ENCODE measurements around the gene RXFP2. TPM values are rescaled to one million over a fixed set of nuclear protein-coding genes. Genes with fewer than 3 reads are reported as not detected.

RXFP2 gene
- total and polyA plus RNA-seq, 10 donors: not detected

- Histone ChIP-seq H3K9me3 (no peaks in the 10 kb centered on the region), H3K4me3 (no peak overlapping the region), H3K27ac (no peak overlapping the region), H3K4me1 (no peaks in the 10 kb centered on the region), H3K27me3 (replicated peaks in 1 of 7) (peaks cover 0 to 42% (median 0%) of the 10 kb centered on the region in 7 donors), H3K36me3 (no peaks in the 10 kb centered on the region)
- WGBS, 5 donors: 82 to 88% (median 84%) methylated on average over 5 of the region's 5 CpGs
- TF ChIP-seq POLR2AphosphoS5 (IDR thresholded peaks at IDR 0.05): no peak
- intact Hi-C loops (cut with DNase I; ENCODE audit: low total_unique reads): no loop called here
- no peak for DNase-seq
Observed at GRCh38 chr13:31755803-31756212, 16.5 kb downstream of the RXFP2 start.

DNA sequence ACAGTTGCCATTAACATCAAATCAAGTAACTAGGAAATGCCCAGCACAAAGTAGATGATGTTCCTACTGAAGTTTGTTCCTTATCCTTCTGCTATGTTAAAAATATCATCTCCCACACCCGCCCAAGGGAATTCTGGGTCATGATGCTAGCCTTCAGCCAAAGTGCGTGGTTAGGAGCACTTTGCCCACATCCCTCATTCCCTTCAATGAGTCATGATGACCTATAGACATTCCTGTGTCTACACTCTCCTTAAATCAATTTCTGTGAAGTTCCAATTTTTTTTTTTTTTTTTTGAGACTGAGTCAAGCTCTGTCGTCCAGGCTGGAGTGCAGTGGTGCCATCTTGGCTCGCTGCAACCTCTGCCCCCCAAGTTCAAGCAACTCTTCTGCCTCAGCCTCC lies 17.0 kb downstream of the RXFP2 start:
- WGBS, 5 donors: 72 to 94% (median 85%) methylated on average over 4 of the region's 4 CpGs
- H3K4me1 ChIP-seq: no peaks in the 10 kb centered on the region
- no peaks in the 10 kb centered on the region for H3K36me3 ChIP-seq
- DNase-seq: no peak
- no peak overlapping the region for H3K27ac ChIP-seq
- peaks cover 0 to 36% (median 0%) of the 10 kb centered on the region in 7 donors for H3K27me3 ChIP-seq (replicated peaks in 1 of 7)
- no peaks in the 10 kb centered on the region for H3K9me3 ChIP-seq
- intact Hi-C loops (cut with DNase I; ENCODE audit: low total_unique reads): no loop called here
- no peak overlapping the region for H3K4me3 ChIP-seq
- TF ChIP-seq POLR2A (IDR thresholded peaks at IDR 0.05) (no peak), POLR2AphosphoS5 (IDR thresholded peaks at IDR 0.05) (no peak)
- TF ChIP-seq, protein P1, sequence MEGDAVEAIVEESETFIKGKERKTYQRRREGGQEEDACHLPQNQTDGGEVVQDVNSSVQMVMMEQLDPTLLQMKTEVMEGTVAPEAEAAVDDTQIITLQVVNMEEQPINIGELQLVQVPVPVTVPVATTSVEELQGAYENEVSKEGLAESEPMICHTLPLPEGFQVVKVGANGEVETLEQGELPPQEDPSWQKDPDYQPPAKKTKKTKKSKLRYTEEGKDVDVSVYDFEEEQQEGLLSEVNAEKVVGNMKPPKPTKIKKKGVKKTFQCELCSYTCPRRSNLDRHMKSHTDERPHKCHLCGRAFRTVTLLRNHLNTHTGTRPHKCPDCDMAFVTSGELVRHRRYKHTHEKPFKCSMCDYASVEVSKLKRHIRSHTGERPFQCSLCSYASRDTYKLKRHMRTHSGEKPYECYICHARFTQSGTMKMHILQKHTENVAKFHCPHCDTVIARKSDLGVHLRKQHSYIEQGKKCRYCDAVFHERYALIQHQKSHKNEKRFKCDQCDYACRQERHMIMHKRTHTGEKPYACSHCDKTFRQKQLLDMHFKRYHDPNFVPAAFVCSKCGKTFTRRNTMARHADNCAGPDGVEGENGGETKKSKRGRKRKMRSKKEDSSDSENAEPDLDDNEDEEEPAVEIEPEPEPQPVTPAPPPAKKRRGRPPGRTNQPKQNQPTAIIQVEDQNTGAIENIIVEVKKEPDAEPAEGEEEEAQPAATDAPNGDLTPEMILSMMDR (IDR thresholded peaks at IDR 0.05 in 8 of 11, conservative IDR thresholded peaks at IDR 0.05 in 3 of 11): no peak

DNA sequence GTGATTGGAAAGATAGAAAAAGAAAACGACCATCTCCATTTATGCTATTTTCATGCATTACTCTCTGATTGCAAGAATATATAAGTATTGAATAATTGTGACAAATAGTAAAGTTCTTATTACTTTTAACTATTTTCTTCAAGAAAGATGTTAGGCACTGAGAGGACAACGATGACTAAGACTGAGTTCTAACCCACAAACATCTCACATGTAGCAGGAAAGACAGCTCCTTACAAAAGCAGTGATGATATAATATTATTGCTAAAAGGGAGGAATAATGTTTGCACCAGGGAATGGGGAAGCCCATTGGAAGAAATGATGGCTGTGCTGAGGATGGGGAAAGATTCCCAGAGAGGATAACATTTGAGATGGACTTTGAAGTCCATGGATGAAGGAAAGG lies 22.6 kb downstream of the RXFP2 start:
- TF ChIP-seq POLR2AphosphoS5 (IDR thresholded peaks at IDR 0.05): no peak
- TF ChIP-seq, protein P1 (IDR thresholded peaks at IDR 0.05 in 8 of 11, conservative IDR thresholded peaks at IDR 0.05 in 3 of 11): no peak
- TF ChIP-seq POLR2A (IDR thresholded peaks at IDR 0.05): no peak
- Histone ChIP-seq H3K27me3 (replicated peaks in 1 of 7) (no peaks in the 10 kb centered on the region), H3K4me1 (no peaks in the 10 kb centered on the region), H3K9me3 (no peaks in the 10 kb centered on the region), H3K4me3 (no peak overlapping the region), H3K27ac (no peak overlapping the region), H3K36me3 (no peaks in the 10 kb centered on the region)
- DNase-seq: no peak
- intact Hi-C loops (cut with DNase I; ENCODE audit: low total_unique reads): no loop called here
- 71 to 88% (median 82%) methylated on average over 2 of the region's 2 CpGs for WGBS, 5 donors

- Histone ChIP-seq H3K27me3 (replicated peaks in 1 of 7) (no peaks in the 10 kb centered on the region), H3K9me3 (no peaks in the 10 kb centered on the region), H3K4me3 (no peak overlapping the region), H3K36me3 (no peaks in the 10 kb centered on the region), H3K27ac (no peak overlapping the region), H3K4me1 (no peaks in the 10 kb centered on the region)
- intact Hi-C loops (cut with DNase I; ENCODE audit: low total_unique reads): no loop called here
- DNase-seq: no peak
- no peak for TF ChIP-seq POLR2A (IDR thresholded peaks at IDR 0.05)
- TF ChIP-seq POLR2AphosphoS5 (IDR thresholded peaks at IDR 0.05): no peak
- TF ChIP-seq, protein P1 (IDR thresholded peaks at IDR 0.05 in 8 of 11, conservative IDR thresholded peaks at IDR 0.05 in 3 of 11): no peak
- 91 to 96% (median 92%) methylated on average over 2 of the region's 2 CpGs for WGBS, 5 donors
Observed at GRCh38 chr13:31764556-31764955, 25.2 kb downstream of the RXFP2 start.

All from spleen (tissue), 11 donors.